Hepatocyte (in vitro differentiated cells): Measurements from ENCODE around the gene USP48. TPM values are rescaled to one million over a fixed set of nuclear protein-coding genes. Genes with fewer than 3 reads are reported as not detected.
"Not testable (repeated sequence)": the region's sequence is repeated elsewhere in the genome, so short reads cannot be mapped to it uniquely, and the experiment has no call there.

Experiments used
- DNase-seq: peaks from one replicate; pipeline ENCODE4 v3.0.0-alpha.2; 2016; ENCODE audit warnings: low spot score
- H2AFZ ChIP-seq: fragments of 200-600 bp; sonication (generic); 2 replicates; pipeline ENCODE4 v1.6.0; 2016; ENCODE audit warnings: antibody characterized with exemption, mild to moderate bottlenecking
- H3K27ac ChIP-seq: fragments of 200-600 bp; sonication (generic); 2 replicates; pipeline ENCODE4 v1.5.1; 2016; ENCODE audit warnings: mild to moderate bottlenecking
- H3K27me3 ChIP-seq: fragments of 200-600 bp; sonication (generic); 2 replicates; pipeline ENCODE4 v1.6.1; 2016
- H3K36me3 ChIP-seq: fragments of 200-600 bp; sonication (generic); replicated peaks from 2 replicates; pipeline ENCODE4 v1.5.1; 2016; ENCODE audit warnings: low read depth; ENCODE audit not compliant: insufficient read depth
- H3K4me1 ChIP-seq: fragments of 200-600 bp; sonication (generic); 2 replicates; pipeline ENCODE4 v1.5.1; 2016; ENCODE audit warnings: mild to moderate bottlenecking, moderate library complexity; ENCODE audit not compliant: insufficient read depth
- H3K4me2 ChIP-seq: fragments of 200-600 bp; sonication (generic); 2 replicates; pipeline ENCODE4 v1.6.0; 2016
- H3K4me3 ChIP-seq: fragments of 200-600 bp; sonication (generic); 2 replicates; pipeline ENCODE4 v1.5.1; 2016; ENCODE audit warnings: mild to moderate bottlenecking
- H3K79me2 ChIP-seq: fragments of 200-600 bp; sonication (generic); 2 replicates; pipeline ENCODE4 v1.6.0; 2017; ENCODE audit warnings: mild to moderate bottlenecking
- H3K9me2 ChIP-seq: fragments of 200-600 bp; sonication (generic); replicated peaks from 2 replicates; pipeline ENCODE4 v1.6.0; 2017; ENCODE audit warnings: mild to moderate bottlenecking; ENCODE audit not compliant: insufficient read depth
- H3K9me3 ChIP-seq: fragments of 200-600 bp; sonication (generic); 2 replicates; pipeline ENCODE4 v1.5.1; 2016; ENCODE audit warnings: low read depth, mild to moderate bottlenecking
- H4K20me1 ChIP-seq: fragments of 200-600 bp; sonication (generic); 2 replicates; pipeline ENCODE4 v1.6.0; 2016; ENCODE audit warnings: mild to moderate bottlenecking; ENCODE audit not compliant: insufficient read depth, poor library complexity, severe bottlenecking
- EZH2 ChIP-seq: fragments of 200-600 bp; sonication (generic); IDR thresholded peaks from 2 replicates; pipeline ENCODE4 v1.6.1; 2016; ENCODE audit warnings: antibody characterized with exemption, mild to moderate bottlenecking, borderline replicate concordance
- EZH2phosphoT487 ChIP-seq: fragments of 200-600 bp; sonication (generic); IDR thresholded peaks from one replicate; pipeline ENCODE4 v1.6.1; 2018; ENCODE audit warnings: antibody characterized with exemption, mild to moderate bottlenecking, low read depth, moderate library complexity; ENCODE audit not compliant: unreplicated experiment, severe bottlenecking
- WGBS: methylation state at CpG from one replicate; pipeline ENCODE4 v1.1.6; 2016; ENCODE audit warnings: low lambda C conversion rate; ENCODE audit errors: missing lambda C conversion rate; 5-methylcytosine and 5-hydroxymethylcytosine counted together
- polyA plus RNA-seq: library from polyadenylated mRNA; unstranded; fragments of >200 nt; fragmentation: Nextera tagmentation; extraction: Ambion mirVana; gene quantifications from 2 replicates; pipeline ENCODE4 v1.2.1, GENCODE V29; 2016
- total RNA-seq: library from RNA; depleted of rRNA; stranded (reverse); fragments of >200 nt; gene quantifications from 2 replicates; pipeline ENCODE4 v1.2.3, GENCODE V29; 2014
- TF ChIP-seq, protein P1 (sequence below): fragments of 200-600 bp; sonication (generic); IDR thresholded peaks from 2 replicates; pipeline ENCODE4 v1.5.1; 2016; ENCODE audit warnings: antibody characterized with exemption, mild to moderate bottlenecking; ENCODE audit not compliant: poor library complexity

Gene USP48
- total and polyA plus RNA-seq, 2 experiments from 2014 or later = 38.9 to 39.5 TPM

DNA sequence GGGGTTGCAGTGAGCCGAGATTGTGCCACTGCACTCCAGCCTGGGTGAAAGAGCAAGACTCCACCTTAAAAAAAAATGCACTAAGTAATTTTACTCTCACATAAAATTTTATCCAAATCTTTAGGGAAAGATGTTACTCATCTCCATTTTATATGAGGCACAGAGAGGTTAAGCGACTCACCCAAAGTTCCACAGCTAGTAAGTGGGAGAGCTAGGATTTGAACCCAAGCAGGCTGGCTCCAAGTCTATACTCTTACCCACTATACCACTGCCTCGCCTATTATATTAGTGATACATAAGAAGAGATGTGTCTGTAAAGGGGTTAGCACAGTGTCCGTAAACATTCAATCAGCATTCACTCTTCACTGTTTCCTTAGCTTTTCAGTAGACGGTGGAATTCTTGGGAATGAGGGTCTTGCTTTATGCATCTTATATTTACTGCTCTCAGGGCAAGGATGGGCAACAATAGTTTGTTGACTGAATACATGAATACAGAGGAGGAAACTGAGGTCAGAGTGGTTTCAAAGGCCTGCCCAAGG lies 44.3 kb upstream of the USP48 start:
- Histone ChIP-seq H3K79me2 (no peaks in the 10 kb centered on the region), H3K4me2 (no peak overlapping the region), H3K27me3 (no peaks in the 10 kb centered on the region), H3K4me3 (no peak overlapping the region), H3K9me2 (no peaks in the 10 kb centered on the region), H2AFZ (no peak overlapping the region), H3K36me3 (no peaks in the 10 kb centered on the region), H3K9me3 (no peaks in the 10 kb centered on the region), H3K27ac (no peak overlapping the region), H4K20me1 (no peaks in the 10 kb centered on the region), H3K4me1 (no peaks in the 10 kb centered on the region)
- WGBS = 96% methylated on average over 5 of the region's 5 CpGs
- DNase-seq = no peak
- TF ChIP-seq, protein P1, sequence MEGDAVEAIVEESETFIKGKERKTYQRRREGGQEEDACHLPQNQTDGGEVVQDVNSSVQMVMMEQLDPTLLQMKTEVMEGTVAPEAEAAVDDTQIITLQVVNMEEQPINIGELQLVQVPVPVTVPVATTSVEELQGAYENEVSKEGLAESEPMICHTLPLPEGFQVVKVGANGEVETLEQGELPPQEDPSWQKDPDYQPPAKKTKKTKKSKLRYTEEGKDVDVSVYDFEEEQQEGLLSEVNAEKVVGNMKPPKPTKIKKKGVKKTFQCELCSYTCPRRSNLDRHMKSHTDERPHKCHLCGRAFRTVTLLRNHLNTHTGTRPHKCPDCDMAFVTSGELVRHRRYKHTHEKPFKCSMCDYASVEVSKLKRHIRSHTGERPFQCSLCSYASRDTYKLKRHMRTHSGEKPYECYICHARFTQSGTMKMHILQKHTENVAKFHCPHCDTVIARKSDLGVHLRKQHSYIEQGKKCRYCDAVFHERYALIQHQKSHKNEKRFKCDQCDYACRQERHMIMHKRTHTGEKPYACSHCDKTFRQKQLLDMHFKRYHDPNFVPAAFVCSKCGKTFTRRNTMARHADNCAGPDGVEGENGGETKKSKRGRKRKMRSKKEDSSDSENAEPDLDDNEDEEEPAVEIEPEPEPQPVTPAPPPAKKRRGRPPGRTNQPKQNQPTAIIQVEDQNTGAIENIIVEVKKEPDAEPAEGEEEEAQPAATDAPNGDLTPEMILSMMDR = no peak
- TF ChIP-seq EZH2phosphoT487 = no peak
- TF ChIP-seq EZH2 = no peak

DNA sequence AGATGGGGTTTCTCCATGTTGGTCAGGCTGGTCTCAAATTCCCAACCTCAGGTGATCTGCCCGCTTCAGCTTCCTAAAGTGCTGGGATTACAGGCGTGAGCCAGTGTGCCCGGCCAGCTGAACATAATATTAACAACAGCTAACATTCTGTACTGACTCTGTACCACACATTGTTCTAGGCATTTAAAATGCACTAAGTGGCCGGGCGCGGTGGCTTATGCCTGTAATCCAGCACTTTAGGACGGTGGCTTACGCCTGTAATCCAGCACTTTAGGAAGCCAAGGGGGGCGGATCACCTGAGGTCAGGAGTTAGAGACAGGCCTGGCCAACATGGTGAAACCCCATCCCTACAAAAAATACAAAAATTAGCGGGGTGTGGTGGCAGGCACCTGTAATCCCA lies 43.7 kb upstream of the USP48 start:
- H3K36me3 ChIP-seq, H2AFZ ChIP-seq, H3K4me3 ChIP-seq, H3K4me1 ChIP-seq, H3K4me2 ChIP-seq, H3K27me3 ChIP-seq, H3K79me2 ChIP-seq, H3K9me2 ChIP-seq, DNase-seq, H3K9me3 ChIP-seq, H4K20me1 ChIP-seq, H3K27ac ChIP-seq: not testable (repeated sequence)
- WGBS = 93% methylated on average over 10 of the region's 10 CpGs

- no peaks in the 10 kb centered on the region for H3K9me2 ChIP-seq
- no peak overlapping the region for H3K4me2 ChIP-seq
- H3K27ac ChIP-seq = no peak overlapping the region
- H3K4me1 ChIP-seq = no peaks in the 10 kb centered on the region
- no peaks in the 10 kb centered on the region for H3K27me3 ChIP-seq
- H3K4me3 ChIP-seq = no peak overlapping the region
- no peaks in the 10 kb centered on the region for H3K9me3 ChIP-seq
- H3K79me2 ChIP-seq = no peaks in the 10 kb centered on the region
- H2AFZ ChIP-seq = no peak overlapping the region
- TF ChIP-seq EZH2 (no peak), EZH2phosphoT487 (no peak)
- TF ChIP-seq, protein P1 = no peak
- 96% methylated on average over 7 of the region's 7 CpGs for WGBS
- H3K36me3 ChIP-seq = no peaks in the 10 kb centered on the region
- no peaks in the 10 kb centered on the region for H4K20me1 ChIP-seq
- DNase-seq = no peak
Observed at GRCh38 chr1:21825393-21825792, 42.4 kb upstream of the USP48 start.

DNA sequence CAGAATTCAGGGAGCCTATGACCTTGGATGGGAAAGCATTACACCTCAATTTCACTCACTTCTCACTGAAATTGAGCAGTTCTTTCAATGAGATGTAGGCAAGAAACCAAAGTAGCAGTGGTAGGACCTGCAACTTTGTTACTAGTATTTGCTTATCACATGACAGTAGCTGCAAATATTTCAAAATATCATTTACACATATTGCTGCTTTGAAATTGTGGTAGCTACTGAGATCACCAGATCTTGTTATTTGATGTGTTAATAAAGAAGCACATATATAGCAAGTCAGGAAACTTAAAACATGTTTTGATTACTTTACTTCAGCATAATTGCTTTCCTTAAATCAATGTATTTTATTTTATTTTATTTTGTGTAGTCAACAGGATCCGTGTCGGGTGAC lies 42.0 kb upstream of the USP48 start:
- TF ChIP-seq, protein P1 = no peak
- TF ChIP-seq EZH2 (no peak), EZH2phosphoT487 (no peak)
- Histone ChIP-seq H2AFZ (no peak overlapping the region), H3K79me2 (no peaks in the 10 kb centered on the region), H3K4me2 (no peak overlapping the region), H3K4me1 (no peaks in the 10 kb centered on the region), H3K4me3 (no peak overlapping the region), H4K20me1 (no peaks in the 10 kb centered on the region), H3K27me3 (no peaks in the 10 kb centered on the region), H3K27ac (no peak overlapping the region), H3K36me3 (no peaks in the 10 kb centered on the region), H3K9me2 (no peaks in the 10 kb centered on the region), H3K9me3 (no peaks in the 10 kb centered on the region)
- no peak for DNase-seq
- 98% methylated on average over 2 of the region's 2 CpGs for WGBS
